IMR-90 (cell line): Measurements from ENCODE around the gene CACNA2D4.

Source experiments
- CEBPB ChIP-seq: IDR thresholded peaks from 2 replicates; pipeline ENCODE4 v1.6.1; 2012; ENCODE audit warnings: low read depth, low read length, improper control_type of control experiment
- CHD1 ChIP-seq: IDR thresholded peaks from 2 replicates; pipeline ENCODE4 v1.6.1; 2012; ENCODE audit warnings: low read depth, low read length, improper control_type of control experiment
- CTCF ChIP-seq: conservative IDR thresholded peaks from 2 replicates; pipeline ENCODE4 v1.5.1; 2012; ENCODE audit warnings: mild to moderate bottlenecking, low read depth, low read length, improper control_type of control experiment
- MXI1 ChIP-seq: IDR thresholded peaks from 2 replicates; pipeline ENCODE4 v1.6.1; 2012; ENCODE audit warnings: low read depth, mild to moderate bottlenecking, low read length, moderate library complexity, borderline replicate concordance
- POLR2A ChIP-seq: IDR thresholded peaks from 2 replicates; pipeline ENCODE4 v1.6.1; 2012; ENCODE audit warnings: mild to moderate bottlenecking, low read depth, low read length
- RAD21 ChIP-seq: IDR thresholded peaks from 2 replicates; pipeline ENCODE4 v1.6.1; 2012; ENCODE audit warnings: low read length, improper control_type of control experiment
- RCOR1 ChIP-seq: IDR thresholded peaks from 2 replicates; pipeline ENCODE4 v1.6.1; 2012; ENCODE audit warnings: mild to moderate bottlenecking, low read length, improper control_type of control experiment; ENCODE audit not compliant: insufficient replicate concordance
- RFX5 ChIP-seq: IDR thresholded peaks from 2 replicates; pipeline ENCODE4 v1.8.0; 2012; ENCODE audit warnings: low read depth, mild to moderate bottlenecking, low read length, moderate library complexity
- USF2 ChIP-seq: fragments of 150-350 bp; IDR thresholded peaks from 2 replicates; pipeline ENCODE4 v1.6.1; 2017; ENCODE audit warnings: mild to moderate bottlenecking, antibody characterized with exemption, low read length, low read depth

- no peak for TF ChIP-seq USF2
- no peak for TF ChIP-seq CTCF
- TF ChIP-seq RCOR1, result no peak
- TF ChIP-seq CHD1, result no peak
- TF ChIP-seq MXI1, result no peak
- TF ChIP-seq CEBPB, result no peak
- TF ChIP-seq POLR2A, result no peak
- no peak for TF ChIP-seq RAD21
- no peak for TF ChIP-seq RFX5
These were observed 54.6 kb downstream of the CACNA2D4 start for GRCh38 chr12:1863823-1864222.
